NK-92 (cell line): ENCODE results near the gene GPD1.

Experiments used
- DNase-seq: peaks from one replicate; lab custom pipeline; 2025; ENCODE audit not compliant: unreplicated experiment; lab: John Stamatoyannopoulos, UW

GPD1 gene

GRCh38 chr12:50103767-50104321 lies at the start of gene GPD1:
TSS of gene GPD1 (plus strand) at chr12:50104008. CDS start at chr12:50104051, 43 bp downstream.
- no peak for DNase-seq

- DNase-seq, result no peak
Measured at GRCh38 chr12:50055831-50056638, 47.8 kb upstream of the GPD1 start.

GRCh38 chr12:50056639-50056976 lies 47.2 kb upstream of the GPD1 start:
- DNase-seq, result no peak

- no peak for DNase-seq
Measured at GRCh38 chr12:50057000-50057841, 46.6 kb upstream of the GPD1 start, which contains the start of gene ASIC1. TSS of gene ASIC1 (plus strand) at chr12:50057596. CDS start at chr12:50058767, 1,171 bp downstream.

- no peak for DNase-seq
Measured at GRCh38 chr12:50057896-50058670, 45.7 kb upstream of the GPD1 start.

- DNase-seq, result no peak
Measured at GRCh38 chr12:50058743-50059312, 45.0 kb upstream of the GPD1 start.

GRCh38 chr12:50059440-50060119 lies 44.2 kb upstream of the GPD1 start:
- no peak for DNase-seq

GRCh38 chr12:50060120-50060468 lies 43.7 kb upstream of the GPD1 start:
- no peak for DNase-seq

- no peak for DNase-seq
Measured at GRCh38 chr12:50061171-50061570, 42.6 kb upstream of the GPD1 start.

- no peak for DNase-seq
Measured at GRCh38 chr12:50061946-50062686, 41.7 kb upstream of the GPD1 start.

GRCh38 chr12:50062728-50063460 lies 40.9 kb upstream of the GPD1 start:
- DNase-seq, result no peak

GRCh38 chr12:50065726-50066310 lies 38.0 kb upstream of the GPD1 start:
- no peak for DNase-seq

GRCh38 chr12:50066402-50066801 lies 37.4 kb upstream of the GPD1 start:
- no peak for DNase-seq

- DNase-seq, result no peak
Measured at GRCh38 chr12:50069069-50069468, 34.7 kb upstream of the GPD1 start.

- DNase-seq, result no peak
Measured at GRCh38 chr12:50069539-50069938, 34.3 kb upstream of the GPD1 start.

GRCh38 chr12:50070314-50071060 lies 33.3 kb upstream of the GPD1 start:
- DNase-seq, result no peak

- no peak for DNase-seq
Measured at GRCh38 chr12:50072198-50072907, 31.5 kb upstream of the GPD1 start.
